Activated B cell treated with CpG ODN at 0.5 μM for 24 hours (primary cell): Measurements from ENCODE around the gene PLEKHG3. TPM values are rescaled to one million over a fixed set of nuclear protein-coding genes. Genes with fewer than 3 reads are reported as not detected.

Experiments
- ATAC-seq: fragments of 200-7000 bp; cut with Tn5 transposase; one replicate; pipeline ENCODE4 v1.10.0; 2021; ENCODE audit warnings: low read depth, mild to moderate bottlenecking, moderate library complexity
- CTCF ChIA-PET: fragments of 350-600 bp; sonication (Branson Sonifier 250); formaldehyde crosslinking; loops from one replicate; lab custom pipeline; 2021; ENCODE audit warnings: antibody characterized with exemption; lab: Charles Lee
- POLR2A ChIA-PET: fragments of 350-600 bp; sonication (Branson Sonifier 250); formaldehyde crosslinking; loops from one replicate; lab custom pipeline; 2021; ENCODE audit warnings: antibody characterized with exemption; lab: Charles Lee
- DNase-seq: peaks from one replicate; pipeline ENCODE4 v3.0.0; 2022
- H3K27ac Mint-ChIP-seq: one replicate; pipeline ENCODE4 v1.8.0; 2020; ENCODE audit warnings: mixed read lengths
- H3K27me3 Mint-ChIP-seq: one replicate; pipeline ENCODE4 v1.8.0; 2021; ENCODE audit warnings: mixed read lengths
- H3K36me3 Mint-ChIP-seq: one replicate; pipeline ENCODE4 v1.8.0; 2021; ENCODE audit warnings: low read depth, mixed read lengths
- H3K4me1 Mint-ChIP-seq: one replicate; pipeline ENCODE4 v1.8.0; 2021; ENCODE audit warnings: mixed read lengths
- H3K4me3 Mint-ChIP-seq: one replicate; pipeline ENCODE4 v1.8.0; 2020; ENCODE audit warnings: mild to moderate bottlenecking, mixed read lengths
- H3K9me3 Mint-ChIP-seq: one replicate; pipeline ENCODE4 v1.8.0; 2020; ENCODE audit warnings: mixed read lengths
- intact Hi-C: fragments of 100-400 bp; cut with micrococcal nuclease; formaldehyde crosslinking; loops from one replicate; pipeline ENCODE4 v1.15.1; 2024
- total RNA-seq: library from RNA; stranded (reverse); gene quantifications from 2 replicates; pipeline ENCODE4 v1.2.3, GENCODE V29; 2022
- TF ChIP-seq, protein P1 (sequence below): fragments of 200-600 bp; IDR thresholded peaks from one replicate; pipeline ENCODE4 v1.8.0; 2022; ENCODE audit warnings: antibody characterized with exemption, mild to moderate bottlenecking

PLEKHG3 gene
- total RNA-seq, 1 donor from 2014 or later: 0.07 TPM

DNA sequence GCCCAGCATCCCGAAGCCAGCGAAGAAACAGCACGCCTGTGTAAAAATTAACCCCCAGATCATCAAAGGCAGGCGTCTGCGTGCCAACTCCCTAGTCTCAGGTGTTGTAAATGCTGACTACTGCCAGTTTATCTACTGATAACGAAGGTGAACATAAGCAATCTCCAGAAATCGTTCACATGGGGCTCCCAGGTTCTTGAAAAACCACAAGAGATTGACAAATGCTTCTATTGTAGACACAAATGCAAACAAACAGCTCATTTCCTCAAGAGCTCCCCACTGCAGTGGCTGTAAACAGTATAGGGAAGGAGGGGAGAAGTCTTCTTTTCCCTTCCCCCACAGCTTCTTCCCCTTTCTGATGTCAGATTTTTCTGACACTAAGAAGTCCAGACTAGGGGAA is 5.3 kb upstream of the PLEKHG3 start:
- H3K4me3 Mint-ChIP-seq: no peak overlapping the region
- DNase-seq: no peak
- ChIA-PET POLR2A (no interaction called here), CTCF (interaction anchor here (1.1 kb wide), 2 partner anchors 8 to 27 kb away, joined by 3 to 4 read pairs; no protein-coding TSS in a partner anchor)
- H3K9me3 Mint-ChIP-seq: no peaks in the 10 kb centered on the region
- TF ChIP-seq, protein P1, sequence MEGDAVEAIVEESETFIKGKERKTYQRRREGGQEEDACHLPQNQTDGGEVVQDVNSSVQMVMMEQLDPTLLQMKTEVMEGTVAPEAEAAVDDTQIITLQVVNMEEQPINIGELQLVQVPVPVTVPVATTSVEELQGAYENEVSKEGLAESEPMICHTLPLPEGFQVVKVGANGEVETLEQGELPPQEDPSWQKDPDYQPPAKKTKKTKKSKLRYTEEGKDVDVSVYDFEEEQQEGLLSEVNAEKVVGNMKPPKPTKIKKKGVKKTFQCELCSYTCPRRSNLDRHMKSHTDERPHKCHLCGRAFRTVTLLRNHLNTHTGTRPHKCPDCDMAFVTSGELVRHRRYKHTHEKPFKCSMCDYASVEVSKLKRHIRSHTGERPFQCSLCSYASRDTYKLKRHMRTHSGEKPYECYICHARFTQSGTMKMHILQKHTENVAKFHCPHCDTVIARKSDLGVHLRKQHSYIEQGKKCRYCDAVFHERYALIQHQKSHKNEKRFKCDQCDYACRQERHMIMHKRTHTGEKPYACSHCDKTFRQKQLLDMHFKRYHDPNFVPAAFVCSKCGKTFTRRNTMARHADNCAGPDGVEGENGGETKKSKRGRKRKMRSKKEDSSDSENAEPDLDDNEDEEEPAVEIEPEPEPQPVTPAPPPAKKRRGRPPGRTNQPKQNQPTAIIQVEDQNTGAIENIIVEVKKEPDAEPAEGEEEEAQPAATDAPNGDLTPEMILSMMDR: no peak
- peaks cover 19% of the 10 kb centered on the region for H3K4me1 Mint-ChIP-seq
- H3K27me3 Mint-ChIP-seq: peaks cover 53% of the 10 kb centered on the region
- no peak overlapping the region for H3K27ac Mint-ChIP-seq
- ATAC-seq: no peak
- intact Hi-C loops: no loop called here
- H3K36me3 Mint-ChIP-seq: no peaks in the 10 kb centered on the region

DNA sequence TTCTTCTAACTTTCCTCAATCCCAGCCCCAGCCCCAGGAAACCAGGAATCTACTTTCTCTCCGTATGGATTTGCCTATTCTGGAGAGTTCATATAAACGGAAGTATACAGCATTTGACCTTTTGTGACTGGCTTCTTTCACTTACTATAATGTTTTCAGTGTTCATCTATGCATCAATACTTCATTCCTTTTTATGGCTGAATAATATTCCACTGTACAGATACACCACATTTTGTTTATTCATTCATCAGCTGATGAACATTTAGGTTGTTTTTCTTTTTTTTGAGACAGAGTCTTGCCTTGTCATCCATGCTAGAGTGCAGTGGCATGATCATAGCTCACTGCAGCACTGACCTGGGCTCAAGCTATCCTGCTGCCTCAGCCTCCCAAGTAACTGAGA is 3.9 kb upstream of the PLEKHG3 start:
- CTCF ChIA-PET: no interaction called here
- TF ChIP-seq, protein P1: no peak
- Mint-ChIP-seq H3K4me3 (no peak overlapping the region), H3K27ac (no peak overlapping the region), H3K27me3 (peaks cover 57% of the 10 kb centered on the region), H3K9me3 (no peaks in the 10 kb centered on the region), H3K4me1 (peaks cover 24% of the 10 kb centered on the region), H3K36me3 (no peaks in the 10 kb centered on the region)
- intact Hi-C loops: no loop called here
- POLR2A ChIA-PET: no interaction called here
- no peak for DNase-seq
- ATAC-seq: no peak

DNA sequence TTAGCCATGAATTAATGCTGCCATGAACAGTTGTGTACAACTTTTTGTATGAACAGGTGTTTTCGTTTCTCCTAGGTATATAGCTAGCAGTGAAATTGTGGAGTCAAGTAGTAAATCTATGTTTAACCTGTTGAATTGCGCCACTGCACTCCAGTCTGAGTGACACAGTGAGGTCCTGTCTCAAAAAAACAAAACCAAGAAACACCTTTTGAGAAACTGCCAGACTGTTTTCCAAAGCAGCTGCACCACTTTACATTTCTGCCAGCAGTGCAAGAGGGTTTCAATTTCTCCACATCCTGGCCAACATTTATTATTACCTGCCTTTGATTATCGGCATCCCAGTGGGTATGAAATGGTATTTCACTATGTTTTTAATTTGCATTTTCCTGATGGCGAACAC is 3.3 kb upstream of the PLEKHG3 start:
- ChIA-PET CTCF (no interaction called here), POLR2A (no interaction called here)
- TF ChIP-seq, protein P1: no peak
- Mint-ChIP-seq H3K4me3 (no peak overlapping the region), H3K27ac (no peak overlapping the region), H3K9me3 (no peaks in the 10 kb centered on the region), H3K4me1 (peaks cover 30% of the 10 kb centered on the region), H3K36me3 (no peaks in the 10 kb centered on the region), H3K27me3 (peaks cover 61% of the 10 kb centered on the region)
- DNase-seq (no peak), ATAC-seq (no peak)
- intact Hi-C loops: no loop called here

DNA sequence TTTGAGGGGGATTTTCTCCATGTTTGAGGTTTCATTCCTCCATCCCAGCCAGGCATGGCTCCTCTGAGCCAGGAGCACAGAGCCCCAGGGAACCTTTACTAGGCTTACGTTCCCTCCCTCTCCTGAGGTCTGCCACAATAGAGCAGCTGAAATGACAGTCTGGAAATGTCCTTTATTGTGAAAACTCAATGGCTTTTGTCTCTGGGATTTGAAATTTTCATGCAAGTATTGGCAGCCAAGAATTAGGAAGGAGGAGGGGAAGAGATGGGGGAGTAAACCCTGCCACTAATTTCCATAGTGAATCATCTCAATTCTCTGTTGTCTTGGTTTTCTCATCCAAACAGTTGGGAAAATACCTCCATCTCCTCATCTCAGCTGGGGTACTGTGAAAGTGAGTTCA is 2.6 kb upstream of the PLEKHG3 start:
- Mint-ChIP-seq H3K9me3 (no peaks in the 10 kb centered on the region), H3K27ac (no peak overlapping the region), H3K36me3 (no peaks in the 10 kb centered on the region), H3K4me1 (peaks cover 32% of the 10 kb centered on the region), H3K4me3 (no peak overlapping the region), H3K27me3 (peaks cover 62% of the 10 kb centered on the region)
- ChIA-PET POLR2A (no interaction called here), CTCF (no interaction called here)
- DNase-seq (no peak), ATAC-seq (no peak)
- intact Hi-C loops: no loop called here
- TF ChIP-seq, protein P1: no peak

DNA sequence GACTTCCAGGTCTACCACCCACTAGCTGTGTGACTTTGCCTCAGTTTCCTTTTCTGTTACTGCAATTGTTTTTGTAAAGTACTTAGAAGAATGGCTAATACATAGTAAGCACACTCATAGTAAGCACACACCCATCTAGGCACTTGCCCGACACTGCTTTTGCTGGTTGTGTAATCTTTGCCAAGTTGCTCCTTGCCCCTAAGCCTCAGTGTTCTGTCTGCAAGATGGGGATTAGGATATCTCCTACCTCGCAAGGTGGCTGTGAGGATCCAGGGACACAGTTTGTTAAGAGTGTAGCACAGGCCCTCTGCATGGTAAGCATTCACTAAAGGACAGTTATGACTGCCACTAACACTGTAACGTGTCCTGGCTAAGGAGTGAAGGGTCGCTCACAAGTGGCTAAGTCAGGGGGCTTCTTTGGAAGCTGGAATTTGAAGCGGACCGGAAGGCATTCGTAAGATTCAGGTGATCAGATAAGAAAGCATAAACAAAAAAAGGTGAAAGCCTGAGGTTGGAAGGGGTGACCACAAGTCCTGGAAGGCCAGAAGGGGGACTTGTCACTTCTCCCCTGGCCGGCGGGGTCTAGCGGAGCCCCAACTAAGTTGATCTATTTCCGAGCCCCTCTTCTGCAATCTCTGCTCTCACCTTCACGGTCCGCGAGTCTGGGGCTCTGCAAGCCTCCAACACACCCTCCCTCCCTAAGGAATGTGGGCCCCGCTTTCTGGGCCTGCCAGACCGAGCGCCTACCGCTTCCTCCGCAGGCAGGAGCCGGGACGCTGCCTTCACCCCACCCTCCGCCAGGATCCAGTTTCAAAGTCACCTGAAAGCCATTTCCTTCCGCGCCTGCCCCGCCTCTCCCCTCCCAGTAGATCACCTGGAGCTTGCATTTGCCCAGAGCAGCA is 1.5 kb upstream of the PLEKHG3 start:
- peaks cover 33% of the 10 kb centered on the region for H3K4me1 Mint-ChIP-seq
- POLR2A ChIA-PET: no interaction called here
- CTCF ChIA-PET: no interaction called here
- no peak for ATAC-seq
- H3K36me3 Mint-ChIP-seq: no peaks in the 10 kb centered on the region
- H3K4me3 Mint-ChIP-seq: no peak overlapping the region
- TF ChIP-seq, protein P1: no peak
- H3K27ac Mint-ChIP-seq: no peak overlapping the region
- intact Hi-C loops: no loop called here
- no peaks in the 10 kb centered on the region for H3K9me3 Mint-ChIP-seq
- H3K27me3 Mint-ChIP-seq: peaks cover 59% of the 10 kb centered on the region
- no peak for DNase-seq
